Right renal pelvis (tissue), 4 donors: ENCODE measurements around the gene MORN1. TPM values are rescaled to one million over a fixed set of nuclear protein-coding genes. Genes with fewer than 3 reads are reported as not detected.
A peak's percentile ranks its signal among the peaks of the same experiment; 100 is the strongest.

ENCODE experiments used
- DNase-seq, 4 donors: peaks; one replicate each; pipeline ENCODE4 v3.0.0-alpha.2; 2013; ENCODE audit warnings: low read depth in 4 of 4, low spot score in 3 of 4, missing footprints in 1 of 4
- polyA plus RNA-seq, 4 donors: library from polyadenylated mRNA; unstranded; fragments of 120-200 nt; gene quantifications; one replicate each; pipeline ENCODE4 v1.2.1, GENCODE V29; 2013; ENCODE audit not compliant: insufficient read length in 4 of 4

MORN1 gene
- polyA plus RNA-seq, 4 donors = 10.0 to 15.6 (median 11.5) TPM

DNA sequence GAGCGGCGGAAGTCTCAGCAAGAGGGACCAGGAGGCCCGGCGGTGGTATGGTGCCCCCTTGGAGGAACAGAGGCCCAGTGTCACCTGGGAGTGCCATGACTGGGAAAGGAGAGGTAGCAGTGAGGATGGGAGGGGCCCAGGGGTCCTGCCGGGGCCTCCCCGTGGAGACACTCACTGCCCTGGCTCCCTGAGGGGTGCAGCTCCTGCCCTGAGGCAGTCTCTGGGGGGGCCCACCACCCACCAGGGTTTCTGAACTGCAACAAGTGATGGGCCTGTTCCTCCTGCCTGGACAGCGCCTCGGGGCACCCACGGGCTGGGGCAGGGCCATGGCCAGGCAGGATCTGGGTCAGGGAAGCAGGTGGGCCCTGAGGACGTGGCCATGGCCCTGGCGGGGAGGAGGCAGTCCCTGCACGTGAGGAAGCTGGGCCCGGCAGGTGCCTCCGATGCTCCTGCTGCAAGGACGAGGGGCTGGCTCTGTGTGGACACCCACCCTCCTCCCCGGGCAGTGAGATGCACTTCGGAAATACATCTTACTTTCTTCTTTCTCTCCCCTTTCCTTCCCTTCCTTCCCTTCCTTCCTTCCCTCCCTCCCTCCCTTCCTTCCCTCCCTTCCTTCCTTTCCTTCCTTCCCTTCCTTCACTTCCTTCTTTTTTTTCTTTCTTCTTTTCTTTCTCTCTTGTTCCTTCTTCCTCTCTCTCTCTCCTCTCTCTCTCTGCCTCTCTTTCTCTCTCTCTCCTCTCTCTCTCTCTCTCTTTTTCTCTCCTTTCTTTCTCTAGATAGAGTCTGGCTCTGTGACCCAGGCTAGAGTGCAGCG is 66.6 kb downstream of the MORN1 start:
- no peak for DNase-seq

- no peak for DNase-seq
These were observed 67.8 kb downstream of the MORN1 start for GRCh38 chr1:2323451-2323974.

- DNase-seq = no peak
These were observed 68.7 kb downstream of the MORN1 start for GRCh38 chr1:2322581-2323211.

GRCh38 chr1:2322065-2322571 is 69.2 kb downstream of the MORN1 start:
- peak; percentile 77 to 86 (median 78) for DNase-seq

GRCh38 chr1:2320760-2321667 is 70.3 kb downstream of the MORN1 start:
- DNase-seq = no peak

GRCh38 chr1:2320006-2320405 is 71.3 kb downstream of the MORN1 start:
- DNase-seq = no peak

DNA sequence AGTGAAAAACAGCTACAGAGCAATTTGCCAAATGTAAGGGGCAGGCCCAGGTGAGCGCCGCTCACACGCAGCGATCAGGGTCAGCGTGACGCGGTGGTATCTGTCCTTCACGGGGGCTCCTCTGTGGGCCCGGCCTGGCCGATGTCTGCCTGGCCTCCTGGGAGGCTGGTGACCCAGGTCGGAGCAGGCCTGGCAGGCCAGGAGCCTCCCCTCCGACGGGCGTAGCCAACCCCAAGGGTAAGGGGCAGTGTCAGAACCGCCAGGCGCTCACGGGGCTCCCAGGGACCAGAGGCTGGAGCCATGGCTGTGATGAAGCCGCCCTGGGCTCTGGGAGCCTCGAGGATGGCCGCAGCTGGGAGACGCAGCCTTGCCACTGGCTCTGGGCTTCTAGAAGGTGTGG is 72.1 kb downstream of the MORN1 start:
- DNase-seq = no peak

GRCh38 chr1:2318314-2319278 is 72.8 kb downstream of the MORN1 start:
- DNase-seq = no peak

- no peak for DNase-seq
These were observed 73.9 kb downstream of the MORN1 start for GRCh38 chr1:2317230-2318065.

GRCh38 chr1:2316451-2316961 is 74.8 kb downstream of the MORN1 start:
- no peak for DNase-seq

DNA sequence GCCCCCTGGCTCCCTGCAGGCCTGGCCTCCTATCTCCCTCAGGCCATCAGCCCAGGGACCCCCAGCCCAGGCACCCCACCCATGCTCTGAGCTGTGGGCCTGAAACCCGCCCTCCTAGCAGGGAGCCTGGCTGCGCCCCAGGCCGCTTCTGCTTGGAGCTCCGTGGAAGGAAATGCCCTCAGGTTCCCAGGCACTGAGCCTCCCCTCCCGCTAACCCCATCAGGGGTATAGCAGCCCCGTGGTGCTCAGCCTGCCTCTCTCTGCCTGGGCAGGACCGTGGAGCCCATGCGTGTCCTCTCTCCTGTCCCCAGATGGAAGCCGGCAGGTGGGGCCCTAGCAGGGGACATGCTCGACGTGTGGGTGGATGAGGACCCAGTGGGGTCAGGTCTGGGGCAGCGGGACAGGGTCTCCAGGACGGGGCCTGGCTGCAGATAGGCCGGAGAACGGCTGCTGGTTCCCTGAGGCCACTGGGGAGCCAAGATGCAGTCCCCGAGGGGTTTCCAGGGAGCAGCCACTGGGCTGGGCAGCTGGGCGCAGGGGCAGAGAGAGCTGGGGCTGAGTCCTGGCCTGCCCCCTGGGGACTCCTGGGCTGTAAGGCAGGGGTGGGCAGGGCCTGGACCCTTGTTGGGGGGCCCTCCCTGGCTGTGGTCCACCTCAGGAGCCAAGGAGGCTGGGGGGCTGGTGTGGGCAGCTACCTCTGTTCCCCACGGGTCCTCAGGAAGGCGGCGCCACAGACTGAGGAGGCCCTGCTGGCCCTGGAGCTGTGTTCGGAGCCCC is 75.5 kb downstream of the MORN1 start:
- no peak for DNase-seq

GRCh38 chr1:2314803-2315673 is 76.3 kb downstream of the MORN1 start:
- DNase-seq = peak in 1 of 4 donors; percentile 51

DNA sequence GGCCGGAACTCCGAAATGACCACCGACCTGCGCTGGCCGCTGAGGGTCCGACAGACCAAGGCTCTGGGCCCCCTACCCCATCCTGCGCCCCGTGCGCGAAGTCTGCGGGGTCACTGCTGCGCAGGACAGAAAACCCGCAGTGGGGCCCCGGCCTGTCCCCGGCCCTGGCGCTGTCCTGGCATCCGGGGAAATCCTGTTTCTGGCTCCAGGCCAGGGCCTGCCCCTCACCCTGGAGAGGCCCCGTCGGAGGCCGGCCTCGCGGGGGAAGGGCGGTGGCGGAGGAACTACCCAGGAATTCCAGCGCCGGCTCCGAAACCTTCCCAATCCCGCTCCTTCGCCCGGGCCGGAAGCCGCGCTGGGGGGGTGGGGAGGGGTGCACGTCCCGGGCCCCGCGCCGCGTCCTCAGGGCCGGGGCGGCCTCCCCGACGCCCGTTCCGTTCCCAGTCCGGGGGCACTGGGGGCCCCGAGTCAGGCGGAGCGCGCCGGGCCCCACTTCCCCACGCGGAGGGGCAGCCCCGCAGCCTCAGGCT is 77.0 kb downstream of the MORN1 start:
- DNase-seq = peak in 2 of 4 donors; percentile 61 to 75

GRCh38 chr1:2313651-2314261 is 77.6 kb downstream of the MORN1 start:
- no peak for DNase-seq

DNA sequence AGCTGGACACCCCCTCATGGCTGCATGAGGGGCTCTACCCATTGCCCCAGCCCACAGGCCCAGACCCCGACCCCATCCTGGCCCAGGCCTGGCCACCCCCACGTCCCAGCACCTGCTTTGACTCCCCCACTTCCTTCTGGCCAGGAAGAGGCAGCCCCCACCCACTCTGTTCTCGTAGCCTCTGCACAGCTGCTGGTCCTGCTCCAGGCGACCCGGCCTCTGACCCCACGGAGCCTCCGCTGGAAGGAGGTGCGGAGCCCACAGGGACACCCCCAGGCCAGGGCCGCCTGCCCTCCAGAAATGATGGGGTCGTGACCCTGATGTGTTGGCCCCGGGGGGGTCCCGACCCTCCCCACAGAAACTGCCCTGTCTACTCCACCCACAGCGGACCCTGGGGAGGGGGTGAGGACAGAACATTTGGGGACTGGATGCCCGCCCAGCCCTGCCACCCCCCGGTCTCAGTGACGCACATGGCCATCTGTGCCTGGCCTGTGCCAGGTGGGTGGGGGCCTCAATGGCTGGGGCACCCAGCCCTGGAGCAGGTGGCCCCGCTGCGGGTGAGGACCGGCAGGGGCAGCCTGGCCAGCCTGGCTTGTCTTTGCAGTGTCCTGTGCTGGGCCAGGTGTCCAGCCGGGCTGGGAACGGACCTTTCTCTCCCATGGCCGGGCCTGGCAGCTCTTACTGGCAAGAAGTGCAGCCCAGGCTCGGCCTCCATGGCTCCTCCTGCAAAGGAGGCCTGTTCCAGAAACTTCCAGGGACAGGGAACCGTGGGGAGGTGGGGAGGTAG is 78.6 kb downstream of the MORN1 start:
- DNase-seq = no peak
